B cell (primary cell): ENCODE results near the gene TFAP2B. TPM values are rescaled to one million over a fixed set of nuclear protein-coding genes. Genes with fewer than 3 reads are reported as not detected.

ENCODE experiments used
- ATAC-seq: fragments of 200-7000 bp; cut with Tn5 transposase; one replicate; pipeline ENCODE4 v1.10.0; 2021; ENCODE audit warnings: low read depth, mild to moderate bottlenecking, moderate number of reproducible peaks, moderate library complexity
- CTCF ChIA-PET: fragments of 350-600 bp; sonication (Branson Sonifier 250); formaldehyde crosslinking; loops from one replicate; lab custom pipeline; 2021; ENCODE audit warnings: antibody characterized with exemption, inconsistent platforms; lab: Charles Lee
- POLR2A ChIA-PET: fragments of 350-600 bp; sonication (Branson Sonifier 250); formaldehyde crosslinking; loops from one replicate; lab custom pipeline; 2021; ENCODE audit warnings: antibody characterized with exemption; lab: Charles Lee
- DNase-seq: peaks from one replicate; pipeline ENCODE4 v3.0.0; 2013
- H2AFZ ChIP-seq: 2 replicates; pipeline ENCODE4 v1.6.1; 2012; ENCODE audit warnings: mild to moderate bottlenecking, low read depth, low read length; ENCODE audit not compliant: insufficient read depth, poor library complexity, severe bottlenecking
- H3K27ac ChIP-seq, 2 donors: 1 replicate in 1 of 2; 2 replicates in 1 of 2; pipeline ENCODE4 v1.5.1; 2012 to 2013; ENCODE audit warnings: low read length in 2 of 2, mild to moderate bottlenecking in 2 of 2, moderate library complexity in 1 of 2
- H3K27me3 ChIP-seq, 4 experiments: fragments of 200-600 bp in 1 of 4; sonication (generic) in 1 of 4; replicated peaks in 1 of 4; 1 replicate in 2 of 4; 2 replicates in 2 of 4; pipeline versions ENCODE4 v1.6.1 to v1.7.0; 2013 to 2016; ENCODE audit warnings: low read length in 3 of 4, mild to moderate bottlenecking in 2 of 4, mixed read lengths in 1 of 4, moderate library complexity in 1 of 4; ENCODE audit not compliant: insufficient read depth in 4 of 4, control insufficient read depth in 3 of 4; ENCODE audit errors: control extremely low read depth in 1 of 4
- H3K36me3 ChIP-seq, 2 experiments: replicated peaks in 1 of 2; 1 replicate in 1 of 2; 2 replicates in 1 of 2; pipeline versions ENCODE4 v1.6.1 to v1.7.1; 2013; ENCODE audit warnings: low read length in 1 of 2; ENCODE audit not compliant: insufficient read depth in 2 of 2, control insufficient read depth in 1 of 2; ENCODE audit errors: control extremely low read depth in 1 of 2, extremely low read depth in 1 of 2
- H3K4me1 ChIP-seq, 2 donors: fragments of 200-600 bp in 1 of 2; sonication (generic) in 1 of 2; 1 replicate in 1 of 2; 2 replicates in 1 of 2; pipeline versions ENCODE4 v1.5.1 to v1.6.1; 2013 to 2017; ENCODE audit warnings: low read length in 2 of 2; ENCODE audit not compliant: control insufficient read depth in 2 of 2, insufficient read depth in 2 of 2
- H3K4me2 ChIP-seq: replicated peaks from 2 replicates; pipeline ENCODE3; 2012; ENCODE audit warnings: mild to moderate bottlenecking, low read depth, low read length; ENCODE audit not compliant: poor library complexity, severe bottlenecking
- H3K4me3 ChIP-seq, 5 experiments: fragments of 200-600 bp in 1 of 5; sonication (generic) in 1 of 5; 1 replicate in 3 of 5; 2 replicates in 2 of 5; pipeline versions ENCODE4 v1.5.1 to v1.7.0; 2011 to 2016; ENCODE audit warnings: low read length in 4 of 5, mild to moderate bottlenecking in 4 of 5, low read depth in 2 of 5, control low read depth in 1 of 5, moderate library complexity in 1 of 5; ENCODE audit not compliant: insufficient read depth in 1 of 5; ENCODE audit errors: control extremely low read depth in 1 of 5, extremely low read depth in 1 of 5
- H3K79me2 ChIP-seq: fragments of 200-600 bp; sonication (generic); one replicate; pipeline ENCODE4 v1.6.0; 2016; ENCODE audit warnings: low read length; ENCODE audit not compliant: control insufficient read depth, insufficient read depth
- H3K9ac ChIP-seq: fragments of 200-600 bp; sonication (generic); 2 replicates; pipeline ENCODE4 v1.6.1; 2017; ENCODE audit warnings: mild to moderate bottlenecking, low read length, moderate library complexity
- H3K9me3 ChIP-seq, 3 donors: one replicate each; pipeline versions ENCODE4 v1.6.1 to v1.7.1; 2013; ENCODE audit warnings: low read length in 2 of 3; ENCODE audit not compliant: control insufficient read depth in 2 of 3, insufficient read depth in 1 of 3; ENCODE audit errors: control extremely low read depth in 1 of 3
- H4K20me1 ChIP-seq: 2 replicates; pipeline ENCODE4 v1.6.0; 2012; ENCODE audit warnings: mild to moderate bottlenecking, low read length; ENCODE audit not compliant: insufficient read depth, control insufficient read depth, poor library complexity, severe bottlenecking
- H3K27ac Mint-ChIP-seq: one replicate; pipeline ENCODE4 v1.8.0; 2021; ENCODE audit warnings: mixed read lengths
- H3K27me3 Mint-ChIP-seq: one replicate; pipeline ENCODE4 v1.8.0; 2021; ENCODE audit warnings: mixed read lengths
- H3K4me1 Mint-ChIP-seq: one replicate; pipeline ENCODE4 v1.8.0; 2021; ENCODE audit warnings: mixed read lengths
- H3K4me3 Mint-ChIP-seq: one replicate; pipeline ENCODE4 v1.8.0; 2021; ENCODE audit warnings: mixed read lengths
- H3K9me3 Mint-ChIP-seq: one replicate; pipeline ENCODE4 v1.8.0; 2022; ENCODE audit warnings: mixed read lengths; ENCODE audit not compliant: insufficient read depth
- EZH2 ChIP-seq: IDR thresholded peaks from 2 replicates; pipeline ENCODE4 v1.6.1; 2012; ENCODE audit warnings: borderline replicate concordance, low read depth, mild to moderate bottlenecking, moderate library complexity, low read length; ENCODE audit not compliant: insufficient read depth, poor library complexity, severe bottlenecking
- WGBS: methylation state at CpG from one replicate; pipeline ENCODE4 v1.1.5; 2013; ENCODE audit warnings: missing lambda C conversion rate; ENCODE audit not compliant: insufficient coverage; 5-methylcytosine and 5-hydroxymethylcytosine counted together
- intact Hi-C: fragments of 100-400 bp; cut with micrococcal nuclease; formaldehyde crosslinking; loops from one replicate; pipeline ENCODE4 v1.10.0; 2022
- polyA plus RNA-seq: library from polyadenylated mRNA; depleted of rRNA; stranded (reverse); fragments of >200 nt; gene quantifications from 2 replicates; pipeline ENCODE4 v1.2.3, GENCODE V29; 2012
- total RNA-seq, 2 donors: library from RNA; stranded (reverse); fragments of 120-200 nt in 1 of 2; gene quantifications; 1 replicate in 1 of 2; 2 replicates in 1 of 2; pipeline versions ENCODE4 v1.2.3 to v1.2.4, GENCODE V29; 2013 to 2022
- TF ChIP-seq, protein P1 (sequence below): fragments of 200-600 bp; IDR thresholded peaks from one replicate; pipeline ENCODE4 v1.8.0; 2022; ENCODE audit warnings: antibody characterized with exemption, mild to moderate bottlenecking

Gene TFAP2B
- total and polyA plus RNA-seq, 2 donors (not counting 1 experiment from before 2014, with no cell fraction given), result not detected

DNA sequence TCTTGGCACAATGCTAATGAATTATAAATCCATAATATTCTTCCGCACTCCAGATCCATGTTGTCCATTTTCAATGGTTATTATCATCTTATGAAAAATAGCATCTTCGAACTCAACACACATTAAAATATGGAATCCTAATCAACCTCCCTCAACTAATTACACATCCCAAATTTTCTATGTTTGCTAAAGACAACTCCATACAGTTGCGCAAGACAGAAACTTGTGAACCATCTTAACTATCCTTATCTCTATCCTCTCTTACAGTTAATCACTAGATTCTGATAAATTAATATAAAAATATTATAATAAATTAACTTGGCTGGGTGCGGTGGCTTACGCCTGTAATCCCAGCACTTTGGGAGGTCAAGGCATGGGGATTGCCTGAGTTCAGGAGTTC is 38.3 kb upstream of the TFAP2B start:
- Mint-ChIP-seq H3K4me3 (no peak overlapping the region), H3K27me3 (no peaks in the 10 kb centered on the region), H3K27ac (no peak overlapping the region), H3K4me1 (no peaks in the 10 kb centered on the region), H3K9me3 (no peaks in the 10 kb centered on the region)
- Histone ChIP-seq H3K9me3 (no peaks in the 10 kb centered on the region), H3K4me1 (no peaks in the 10 kb centered on the region), H4K20me1 (no peaks in the 10 kb centered on the region), H3K79me2 (no peaks in the 10 kb centered on the region), H2AFZ (no peak overlapping the region), H3K27ac (no peak overlapping the region), H3K27me3 (peaks cover 0 to 2% (median 0%) of the 10 kb centered on the region in 4 experiments), H3K4me2 (no peak overlapping the region), H3K36me3 (no peaks in the 10 kb centered on the region), H3K9ac (no peak overlapping the region), H3K4me3 (no peak overlapping the region)
- ChIA-PET POLR2A (no interaction called here), CTCF (no interaction called here)
- DNase-seq (no peak), ATAC-seq (no peak)
- TF ChIP-seq, protein P1, sequence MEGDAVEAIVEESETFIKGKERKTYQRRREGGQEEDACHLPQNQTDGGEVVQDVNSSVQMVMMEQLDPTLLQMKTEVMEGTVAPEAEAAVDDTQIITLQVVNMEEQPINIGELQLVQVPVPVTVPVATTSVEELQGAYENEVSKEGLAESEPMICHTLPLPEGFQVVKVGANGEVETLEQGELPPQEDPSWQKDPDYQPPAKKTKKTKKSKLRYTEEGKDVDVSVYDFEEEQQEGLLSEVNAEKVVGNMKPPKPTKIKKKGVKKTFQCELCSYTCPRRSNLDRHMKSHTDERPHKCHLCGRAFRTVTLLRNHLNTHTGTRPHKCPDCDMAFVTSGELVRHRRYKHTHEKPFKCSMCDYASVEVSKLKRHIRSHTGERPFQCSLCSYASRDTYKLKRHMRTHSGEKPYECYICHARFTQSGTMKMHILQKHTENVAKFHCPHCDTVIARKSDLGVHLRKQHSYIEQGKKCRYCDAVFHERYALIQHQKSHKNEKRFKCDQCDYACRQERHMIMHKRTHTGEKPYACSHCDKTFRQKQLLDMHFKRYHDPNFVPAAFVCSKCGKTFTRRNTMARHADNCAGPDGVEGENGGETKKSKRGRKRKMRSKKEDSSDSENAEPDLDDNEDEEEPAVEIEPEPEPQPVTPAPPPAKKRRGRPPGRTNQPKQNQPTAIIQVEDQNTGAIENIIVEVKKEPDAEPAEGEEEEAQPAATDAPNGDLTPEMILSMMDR, result no peak
- no peak for TF ChIP-seq EZH2
- intact Hi-C loops, result no loop called here
- 80% methylated on average over 1 of the region's 5 CpGs for WGBS

DNA sequence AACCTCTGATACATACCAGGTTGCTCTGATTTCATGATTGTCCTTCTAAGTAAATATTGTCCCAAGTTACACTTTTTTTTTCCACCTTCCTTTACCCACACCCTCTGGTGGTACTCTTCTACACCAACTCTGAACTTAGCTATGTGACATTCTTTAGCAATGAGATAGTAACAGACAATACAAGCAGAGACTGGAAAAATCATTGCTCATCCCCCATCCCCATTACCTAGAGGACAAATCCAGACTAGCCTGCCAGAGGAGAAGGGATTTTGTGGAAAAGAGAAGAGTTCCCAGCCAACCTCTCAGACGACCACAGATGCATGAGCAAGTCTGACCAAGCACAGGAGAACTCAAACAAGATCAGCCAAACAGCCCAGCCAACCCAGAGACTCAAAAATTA is 32.8 kb upstream of the TFAP2B start:
- Mint-ChIP-seq H3K27me3 (peaks cover 9% of the 10 kb centered on the region), H3K4me1 (no peaks in the 10 kb centered on the region), H3K4me3 (no peak overlapping the region), H3K9me3 (no peaks in the 10 kb centered on the region), H3K27ac (no peak overlapping the region)
- Histone ChIP-seq H2AFZ (no peak overlapping the region), H3K4me3 (no peak overlapping the region), H3K4me1 (no peaks in the 10 kb centered on the region), H3K9ac (no peak overlapping the region), H3K9me3 (no peaks in the 10 kb centered on the region), H3K36me3 (no peaks in the 10 kb centered on the region), H3K27me3 (peaks cover 0 to 3% (median 0%) of the 10 kb centered on the region in 4 experiments), H3K4me2 (no peak overlapping the region), H4K20me1 (no peaks in the 10 kb centered on the region), H3K79me2 (no peaks in the 10 kb centered on the region), H3K27ac (no peak overlapping the region)
- DNase-seq, result no peak
- WGBS, result no CpG with 5 or more reads among the region's 1 CpG
- intact Hi-C loops, result no loop called here
- ChIA-PET POLR2A (no interaction called here), CTCF (no interaction called here)
- no peak for ATAC-seq
- TF ChIP-seq EZH2, result no peak
- TF ChIP-seq, protein P1, result no peak
